NCI-H146 (cell line): Measurements from ENCODE around the gene EDA.
"Not testable (repeated sequence)": the region's sequence is repeated elsewhere in the genome, so short reads cannot be mapped to it uniquely, and the experiment has no call there.

Experiments used
- DNase-seq: peaks from one replicate; lab custom pipeline; 2025; lab: John Stamatoyannopoulos, UW

EDA gene

GRCh38 chrX:69746051-69746450, 130.1 kb downstream of the EDA start:
- no peak for DNase-seq

GRCh38 chrX:69748055-69748454, 132.1 kb downstream of the EDA start:
- DNase-seq: no peak

GRCh38 chrX:69759921-69760625, 144.2 kb downstream of the EDA start:
- DNase-seq: no peak

- DNase-seq: no peak
Measured at GRCh38 chrX:69761633-69762032, 145.7 kb downstream of the EDA start.

GRCh38 chrX:69762340-69762739, 146.4 kb downstream of the EDA start:
- no peak for DNase-seq

DNA sequence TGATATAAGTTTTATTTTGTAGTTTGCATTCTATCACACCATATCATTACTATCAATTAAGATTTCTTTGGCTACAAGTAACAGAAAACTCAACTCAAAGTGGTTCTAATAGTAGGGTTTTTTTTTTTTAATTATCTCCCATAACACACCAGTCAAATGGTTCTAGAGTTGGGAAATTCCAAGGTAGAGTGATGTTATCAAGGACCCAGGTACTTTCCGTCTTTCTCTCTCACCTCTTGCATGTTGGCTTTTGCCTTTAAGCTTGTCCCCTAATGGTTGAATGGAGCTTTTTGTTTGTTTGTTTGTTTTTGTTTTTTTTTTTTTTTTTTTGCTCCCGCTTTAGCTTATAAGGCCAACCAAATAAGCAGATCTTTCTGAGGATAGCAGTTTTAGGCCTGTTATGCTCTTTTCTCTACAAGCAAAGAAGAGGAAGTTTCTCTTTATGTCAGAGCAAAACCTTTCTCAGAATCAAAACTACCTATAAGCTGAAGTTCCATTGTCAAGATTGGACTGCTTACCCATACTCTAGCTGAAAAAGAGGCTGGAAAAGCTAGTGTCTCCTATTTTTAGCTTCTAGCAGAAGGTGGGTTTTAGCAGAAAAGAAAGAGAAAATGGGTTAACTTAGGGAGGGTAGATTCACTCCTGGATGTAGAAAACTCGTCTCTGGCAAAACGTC, 177.5 kb downstream of the EDA start:
- DNase-seq: no peak

DNA sequence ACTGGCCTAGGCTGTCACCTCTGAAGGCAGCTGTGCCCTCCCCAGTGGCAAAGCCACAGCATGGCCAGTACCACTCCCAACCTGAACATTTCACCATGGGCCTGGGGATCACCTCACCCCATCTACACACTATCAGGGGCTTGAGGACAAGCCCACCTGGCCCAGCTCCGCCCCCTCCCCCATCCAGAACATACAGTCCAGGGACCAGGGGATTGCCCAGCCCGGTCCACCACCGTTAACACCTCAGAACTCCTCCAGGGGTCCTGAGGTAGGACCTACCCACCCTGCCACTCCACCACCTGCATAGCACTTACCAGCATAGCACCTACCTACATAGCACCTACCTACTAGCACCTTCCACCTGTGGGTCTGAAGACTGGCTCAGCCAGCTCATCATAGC, 179.8 kb downstream of the EDA start:
- no peak for DNase-seq

- DNase-seq: no peak
Measured at GRCh38 chrX:69807400-69807799, 191.5 kb downstream of the EDA start.

GRCh38 chrX:69808375-69808774, 192.5 kb downstream of the EDA start:
- no peak for DNase-seq

DNA sequence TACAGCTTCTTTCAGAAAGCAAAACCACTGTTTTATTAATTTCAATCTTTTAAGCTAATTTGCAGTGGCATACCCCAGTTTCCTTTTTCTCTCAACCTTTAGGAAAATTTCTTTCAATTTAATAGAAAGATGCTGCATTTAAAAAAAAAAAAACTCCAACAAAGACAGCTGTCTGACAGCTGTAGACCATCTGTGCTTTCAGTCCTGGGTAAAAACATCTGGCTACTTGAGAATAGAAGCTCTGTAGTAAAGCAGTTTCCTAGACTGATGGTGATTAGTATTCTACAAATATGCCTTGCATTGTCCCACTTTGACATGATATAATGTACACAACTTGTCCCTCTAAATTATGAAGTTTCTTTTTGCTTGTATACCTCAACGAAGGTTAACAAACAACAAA, 197.8 kb downstream of the EDA start:
- no peak for DNase-seq

DNA sequence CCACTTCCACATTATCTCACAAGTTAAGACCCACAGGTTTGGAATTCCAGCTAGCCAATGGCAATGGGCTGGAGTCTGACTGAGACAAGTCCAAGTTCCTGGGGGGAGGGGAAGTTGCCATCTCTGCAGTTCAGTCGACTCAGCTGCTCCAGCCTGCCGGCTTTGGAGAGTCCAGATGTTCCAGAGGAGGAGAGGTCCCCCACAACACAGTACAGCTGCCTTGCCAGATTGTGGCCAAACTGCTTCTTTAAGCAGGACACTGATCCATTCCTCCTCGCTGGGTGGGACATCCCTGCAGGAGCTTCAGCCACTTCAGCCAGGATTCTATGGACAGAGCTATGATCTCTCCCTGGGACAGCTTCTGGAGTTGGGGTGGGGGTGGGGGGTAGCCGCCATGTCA, 199.2 kb downstream of the EDA start:
- DNase-seq: no peak

DNA sequence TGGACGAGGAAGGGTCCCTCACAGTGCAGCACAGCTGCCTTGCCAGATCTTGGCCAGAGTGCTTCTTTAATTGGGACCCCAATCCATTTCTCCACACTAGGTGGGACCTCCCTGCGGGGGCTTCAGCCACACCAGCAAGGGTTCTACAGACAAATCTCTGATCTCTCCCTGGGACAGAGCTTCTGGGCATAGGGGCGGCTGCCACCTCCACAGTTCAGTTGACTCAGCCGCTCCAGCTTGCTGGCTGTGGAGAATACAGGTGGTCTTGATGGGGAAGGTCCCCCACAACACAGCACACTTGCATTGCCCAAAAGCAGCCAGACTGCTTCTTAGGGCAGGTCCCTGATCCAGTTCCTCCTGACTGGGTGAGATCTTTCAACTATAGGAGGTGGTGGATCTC, 199.6 kb downstream of the EDA start:
- no peak for DNase-seq

DNA sequence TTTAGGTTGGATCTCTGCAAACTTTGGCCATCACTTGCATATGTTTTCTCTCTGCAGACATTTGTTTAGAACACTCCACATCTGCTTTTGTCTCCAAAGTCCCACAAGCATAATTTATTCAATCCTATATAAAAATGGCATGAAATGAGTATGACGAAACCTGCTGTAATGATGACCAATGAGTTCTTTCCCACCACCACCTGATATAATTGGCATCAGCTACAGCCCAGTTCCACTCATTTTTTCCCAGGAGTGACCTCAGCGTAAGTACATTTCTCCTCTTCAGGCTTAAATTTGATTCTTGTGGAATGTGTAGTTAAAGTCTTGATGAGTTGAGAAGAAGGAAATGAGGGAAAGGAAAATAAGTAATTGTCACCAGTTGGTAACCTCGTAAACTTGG, 228.7 kb downstream of the EDA start:
- no peak for DNase-seq

DNA sequence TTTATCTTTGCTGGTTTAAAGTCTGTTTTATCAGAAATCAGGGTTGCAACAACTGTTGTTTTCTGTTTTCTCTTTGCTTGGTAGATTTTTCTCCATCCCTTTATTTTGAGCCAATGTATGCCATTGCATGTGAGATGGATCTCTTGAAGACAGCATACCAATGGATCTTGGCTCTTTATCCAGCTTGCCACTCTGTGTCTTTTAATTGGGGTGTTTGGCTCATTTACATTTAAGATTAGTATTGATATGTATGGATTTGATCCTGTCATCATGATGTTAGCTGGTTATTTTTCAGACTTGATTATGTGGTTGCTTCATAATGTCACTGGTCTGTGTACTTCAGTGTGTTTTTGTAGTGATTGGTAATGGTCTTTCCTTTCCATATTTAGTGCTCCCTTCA, 244.1 kb downstream of the EDA start:
- DNase-seq: not testable (repeated sequence)

DNA sequence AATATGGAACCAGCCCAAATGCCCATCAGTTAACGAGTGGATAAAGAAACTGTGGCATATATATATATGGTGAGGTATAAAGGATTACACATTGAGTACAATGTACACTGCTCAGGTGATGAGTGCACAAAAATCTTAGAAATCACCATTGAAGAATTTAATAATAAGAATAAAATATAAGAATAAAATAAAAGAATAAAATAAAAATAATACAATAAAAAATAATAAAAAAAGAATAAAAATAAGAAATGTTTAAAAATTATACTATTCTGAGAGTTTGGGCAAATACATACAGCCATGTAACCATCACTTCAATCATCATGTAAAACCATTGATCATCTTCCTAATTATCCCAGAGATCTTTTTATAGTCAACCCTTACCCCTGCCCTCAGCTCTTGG, 260.3 kb downstream of the EDA start:
- DNase-seq: no peak

DNA sequence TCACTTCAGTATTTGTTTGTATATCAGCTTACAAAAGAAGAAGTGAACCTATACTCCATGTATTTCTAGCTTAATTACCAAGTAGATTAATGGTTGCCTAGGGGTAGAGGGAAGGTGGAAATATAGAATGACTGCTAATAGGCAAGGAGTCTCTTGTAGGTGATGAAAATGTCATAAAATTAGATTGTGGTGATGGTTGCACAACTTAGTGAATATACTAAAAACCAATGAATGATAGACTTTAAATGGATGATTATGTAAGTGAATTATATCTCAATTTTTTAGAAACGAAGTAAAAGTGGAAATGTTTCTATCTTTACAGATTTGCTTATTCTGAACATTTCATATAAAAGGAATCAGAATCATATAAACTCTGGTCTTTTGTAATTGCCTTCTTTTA, 268.3 kb downstream of the EDA start:
- DNase-seq: no peak

DNA sequence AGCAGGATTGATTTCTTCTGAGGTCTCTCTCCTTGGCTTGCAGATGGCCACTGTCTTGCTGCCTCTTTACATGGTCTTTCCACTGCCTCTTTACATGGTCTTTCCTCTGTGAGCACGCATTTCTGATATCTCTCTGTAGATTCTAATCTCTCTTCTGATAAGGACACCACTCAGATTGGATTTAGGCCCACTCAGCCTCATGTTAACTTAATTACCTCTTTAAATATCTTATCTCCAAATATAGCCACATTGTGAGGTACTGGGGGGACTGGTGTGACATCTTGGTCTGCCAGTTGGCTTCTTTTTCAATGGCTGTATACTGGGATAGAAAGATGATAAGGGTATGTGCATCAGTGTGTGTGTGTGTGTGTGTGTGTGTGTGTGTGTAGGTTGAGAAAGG, 280.1 kb downstream of the EDA start:
- DNase-seq: no peak

DNA sequence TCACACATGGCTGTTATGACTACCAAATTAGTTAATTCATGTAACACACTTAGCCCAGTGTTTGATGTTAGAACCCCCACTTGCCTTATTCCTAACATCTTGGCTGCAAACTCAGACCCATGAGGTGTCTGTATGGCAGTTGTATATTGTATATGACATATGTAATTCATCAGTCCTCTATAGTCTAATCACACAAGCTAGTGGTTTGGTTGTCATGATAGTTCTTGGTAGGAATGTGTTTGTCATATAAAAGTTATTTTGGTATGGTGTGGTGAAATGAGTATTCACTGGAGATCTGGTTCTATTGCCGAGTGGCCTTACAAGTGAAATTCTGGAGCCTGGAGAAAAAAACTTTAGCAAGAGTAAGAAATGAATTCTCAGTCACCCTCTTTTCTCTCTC, 284.6 kb downstream of the EDA start:
- DNase-seq: no peak

- no peak for DNase-seq
Measured at GRCh38 chrX:69906447-69906846, 290.5 kb downstream of the EDA start.

DNA sequence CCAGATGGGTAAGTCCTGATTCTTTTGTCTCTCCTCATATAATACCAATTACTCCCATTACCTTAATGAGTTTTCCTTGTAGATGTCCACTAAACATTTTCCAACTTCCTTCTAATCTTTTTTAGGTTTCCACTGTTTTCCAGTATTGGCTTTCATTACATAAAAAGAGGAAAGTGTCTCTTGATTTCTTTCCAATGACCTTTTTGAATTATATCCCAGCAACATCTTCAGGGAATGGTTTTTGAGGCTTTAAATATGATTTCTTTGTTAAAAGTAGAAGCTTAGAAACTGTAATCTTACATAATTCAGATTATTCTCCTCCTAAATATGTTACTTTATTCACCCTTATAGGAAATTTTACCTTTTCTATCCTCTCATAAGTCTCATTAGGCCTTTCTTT, 298.9 kb downstream of the EDA start:
- DNase-seq: no peak

GRCh38 chrX:69919749-69920148, 303.8 kb downstream of the EDA start:
- DNase-seq: no peak

- no peak for DNase-seq
Measured at GRCh38 chrX:69932323-69932722, 316.4 kb downstream of the EDA start.

- no peak for DNase-seq
Measured at GRCh38 chrX:69948276-69948797, 332.4 kb downstream of the EDA start.

DNA sequence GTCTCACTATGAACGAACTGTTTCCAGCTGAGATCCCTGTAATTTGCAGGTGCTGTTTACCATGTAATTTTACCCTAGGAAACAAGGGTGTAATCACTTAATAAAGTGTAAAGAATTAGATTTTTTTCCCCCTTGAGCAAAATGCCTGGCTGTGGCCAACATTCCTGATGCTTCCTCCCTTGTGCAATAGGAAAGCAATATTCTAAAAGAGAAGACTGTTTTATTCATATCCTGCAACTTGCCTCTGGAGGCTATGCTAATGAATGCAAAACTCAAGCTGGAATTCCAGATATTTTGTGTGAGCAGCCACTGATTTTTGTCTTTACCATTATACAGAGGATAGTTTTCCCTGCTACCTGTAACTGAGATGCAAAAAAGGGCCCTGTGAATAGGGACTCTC, 335.8 kb downstream of the EDA start:
- no peak for DNase-seq
